Stimulated activated CD8-positive, alpha-beta memory T cell treated with anti-CD3 and anti-CD28 coated beads, Interleukin-2, amount 100 ng/mL, for 48 hours (primary cell): ENCODE data around the gene SPTBN2.
"Not testable (repeated sequence)": the region's sequence is repeated elsewhere in the genome, so short reads cannot be mapped to it uniquely, and the experiment has no call there.

Source experiments
- DNase-seq, 2 donors: peaks; one replicate each; pipeline ENCODE4 v3.0.0-alpha.2; 2020; ENCODE audit warnings: low read depth in 2 of 2

The SPTBN2 gene

GRCh38 chr11:66639814-66640340 lies 89.1 kb downstream of the SPTBN2 start:
- DNase-seq, result not testable (repeated sequence)

DNA sequence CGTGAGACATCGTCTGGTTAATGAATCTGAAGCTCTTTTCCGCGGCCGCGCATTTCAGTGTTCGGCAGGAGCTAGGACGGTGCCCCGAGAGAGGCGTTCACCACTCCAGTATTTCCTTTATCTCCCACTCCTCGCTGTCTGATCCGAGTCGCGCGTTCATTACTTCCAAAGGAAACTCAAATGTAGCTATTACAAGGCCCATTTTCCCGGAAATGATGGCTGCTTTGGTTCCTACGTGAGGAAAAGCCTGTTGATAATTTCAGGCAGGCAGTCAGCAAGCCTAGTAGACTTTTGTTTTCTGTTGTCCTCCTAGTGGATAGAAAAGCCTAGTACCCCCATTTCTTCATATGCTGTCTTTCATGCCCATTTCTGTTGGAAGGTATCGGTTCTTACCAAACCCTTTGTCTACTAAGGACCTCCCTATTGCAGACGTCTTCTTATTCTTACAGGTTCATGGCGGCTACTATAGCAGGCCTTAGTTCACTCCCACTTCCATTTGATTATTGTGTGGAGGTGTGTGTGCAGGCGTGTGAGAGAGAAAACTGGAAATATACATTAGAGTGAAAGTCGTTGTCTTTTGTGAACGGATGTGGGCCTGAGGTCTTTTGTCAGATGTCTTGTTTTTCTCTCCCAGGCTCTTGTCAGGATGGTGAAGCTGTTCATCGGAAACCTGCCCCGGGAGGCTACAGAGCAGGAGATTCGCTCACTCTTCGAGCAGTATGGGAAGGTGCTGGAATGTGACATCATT lies 89.8 kb downstream of the SPTBN2 start:
- peak in 1 of 2 donors; percentile 8 for DNase-seq

DNA sequence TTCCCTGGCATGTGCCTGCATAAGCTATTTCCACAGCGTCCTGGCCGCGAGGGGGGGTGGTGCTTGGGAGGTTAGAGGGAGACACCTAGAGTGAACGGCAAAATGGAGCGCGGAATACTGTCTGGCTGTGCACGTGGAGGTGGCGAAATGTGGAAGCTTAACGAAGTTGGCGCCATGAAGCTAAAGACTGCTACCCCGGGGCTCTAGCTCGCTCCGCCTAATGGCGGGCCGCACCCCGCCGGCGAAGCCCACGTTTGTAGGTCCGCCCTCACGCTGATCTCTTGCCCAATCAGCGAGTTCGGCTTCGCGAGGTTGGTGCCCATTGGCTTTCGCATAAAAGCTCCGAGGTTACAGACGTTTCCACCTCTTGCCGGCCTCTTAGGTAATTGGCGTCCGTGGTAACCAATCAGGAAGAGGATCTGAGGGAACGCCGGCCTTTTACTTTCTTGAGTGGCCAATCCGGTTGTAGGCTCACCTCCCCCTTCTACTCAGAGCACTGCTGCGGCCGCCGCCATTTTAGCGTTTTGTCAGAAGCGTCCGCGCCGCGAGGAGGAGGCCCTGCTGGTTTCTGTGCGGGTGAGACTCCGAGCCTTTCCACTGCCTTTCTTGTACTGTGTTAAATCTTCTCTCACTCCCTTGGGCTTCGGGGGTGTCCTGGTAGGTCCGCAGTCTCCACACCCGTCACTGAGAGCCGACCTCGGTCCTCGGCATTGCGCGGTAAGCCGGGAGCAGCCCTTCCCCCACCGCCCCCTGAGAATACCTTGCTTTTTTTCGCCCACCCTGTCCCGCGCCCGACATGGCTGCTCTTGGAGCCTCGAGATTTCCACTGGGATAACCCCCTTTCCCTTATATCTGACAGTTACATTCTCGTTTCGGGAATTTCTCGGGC lies 90.6 kb downstream of the SPTBN2 start, which contains the start of gene RBM4:
TSS of gene RBM4 (plus strand) at position 527 of the 889 bp plus-strand sequence. CDS start 1,009 bp downstream, outside the sequence.
- DNase-seq, result peak; percentile 82 to 90

GRCh38 chr11:66637557-66638176 lies 91.3 kb downstream of the SPTBN2 start:
- no peak for DNase-seq

DNA sequence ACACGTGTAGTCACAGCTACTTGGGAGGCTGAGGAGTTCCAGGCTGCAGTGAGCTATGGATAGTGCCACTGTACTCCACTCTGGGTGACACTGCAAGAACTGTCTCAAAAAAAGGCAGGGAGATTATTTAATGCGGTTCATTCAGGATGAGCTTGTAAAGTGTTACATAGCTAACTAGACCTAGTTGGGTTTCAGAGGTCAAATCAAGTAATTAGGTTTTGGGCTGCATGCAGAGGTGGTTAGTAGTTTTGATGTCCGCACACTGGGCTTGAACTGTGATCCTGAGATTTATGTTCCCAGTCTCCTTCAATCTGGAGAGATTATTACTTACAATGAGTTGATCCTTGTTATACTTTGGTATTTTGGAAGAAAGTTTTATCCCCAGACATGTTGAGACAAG lies 92.6 kb downstream of the SPTBN2 start:
- DNase-seq, result no peak
